IMR-90 (cell line): Measurements from ENCODE around the gene CACNA1D. TPM values are rescaled to one million over a fixed set of nuclear protein-coding genes. Genes with fewer than 3 reads are reported as not detected.

Experiments
- ATAC-seq: fragments of 200-7000 bp; cut with Tn5 transposase; 2 replicates; pipeline ENCODE4 v1.9.1; 2020; ENCODE audit warnings: low read depth, mild to moderate bottlenecking, moderate library complexity
- BruUV-seq: library from RNA; stranded (reverse); fragments of 400-500 nt; replicated peaks from 2 replicates; lab custom pipeline; 2021; lab: Mats Ljungman, UMichigan
- CTCF ChIA-PET: fragments of 300-600 bp; formaldehyde crosslinking; extraction: SDS; loops from one replicate; lab custom pipeline; 2021; ENCODE audit warnings: antibody characterized with exemption; lab: Yijun Ruan, JAX
- POLR2A ChIA-PET: fragments of 300-600 bp; sonication (Branson Sonifier 250); formaldehyde crosslinking; loops from one replicate; lab custom pipeline; 2022; ENCODE audit warnings: antibody characterized with exemption; ENCODE audit not compliant: unreplicated experiment; lab: Charles Lee
- DNase-seq: peaks from one replicate; pipeline ENCODE4 v3.0.0; 2013
- H2AFZ ChIP-seq: replicated peaks from 2 replicates; pipeline ENCODE3; 2013; ENCODE audit warnings: low read length, mild to moderate bottlenecking; ENCODE audit not compliant: poor library complexity
- H2AK5ac ChIP-seq: 2 replicates; pipeline ENCODE4 v1.6.1; 2013; ENCODE audit warnings: low read depth, low read length, inconsistent platforms
- H2AK9ac ChIP-seq: replicated peaks from 2 replicates; pipeline ENCODE3; 2013; ENCODE audit warnings: mild to moderate bottlenecking, low read depth, low read length, moderate library complexity; ENCODE audit not compliant: poor library complexity
- H2BK120ac ChIP-seq: 2 replicates; pipeline ENCODE4 v1.6.1; 2013; ENCODE audit warnings: low read depth, low read length, inconsistent platforms
- H2BK15ac ChIP-seq: 3 replicates; pipeline ENCODE4 v1.6.1; 2013; ENCODE audit warnings: low read depth, low read length, inconsistent platforms
- H2BK20ac ChIP-seq: 2 replicates; pipeline ENCODE4 v1.6.1; 2013; ENCODE audit warnings: low read depth, mild to moderate bottlenecking, inconsistent platforms, low read length, moderate library complexity
- H2BK5ac ChIP-seq: 2 replicates; pipeline ENCODE4 v1.6.1; 2013; ENCODE audit warnings: mild to moderate bottlenecking, low read depth, low read length, inconsistent platforms; ENCODE audit not compliant: poor library complexity, severe bottlenecking
- H3K14ac ChIP-seq: replicated peaks from 2 replicates; pipeline ENCODE4 v1.6.1; 2013; ENCODE audit warnings: low read depth, low read length, inconsistent platforms
- H3K18ac ChIP-seq: 2 replicates; pipeline ENCODE4 v1.6.1; 2013; ENCODE audit warnings: low read depth, low read length, control low read depth
- H3K23ac ChIP-seq: 2 replicates; pipeline ENCODE4 v1.6.1; 2013; ENCODE audit warnings: low read depth, low read length, inconsistent platforms
- H3K27ac ChIP-seq: 2 replicates; pipeline ENCODE4 v1.5.1; 2013; ENCODE audit warnings: mild to moderate bottlenecking, control low read depth, low read length; ENCODE audit not compliant: insufficient read depth
- H3K27me3 ChIP-seq: 2 replicates; pipeline ENCODE4 v1.6.1; 2013; ENCODE audit warnings: low read length; ENCODE audit not compliant: control insufficient read depth, insufficient read depth
- H3K36me3 ChIP-seq: 2 replicates; pipeline ENCODE4 v1.6.1; 2013; ENCODE audit warnings: low read length, mixed read lengths; ENCODE audit not compliant: control insufficient read depth, insufficient read depth
- H3K4ac ChIP-seq: 2 replicates; pipeline ENCODE4 v1.6.1; 2013; ENCODE audit warnings: low read depth, low read length, inconsistent platforms
- H3K4me1 ChIP-seq: 2 replicates; pipeline ENCODE4 v1.6.1; 2013; ENCODE audit warnings: low read length, mixed read lengths; ENCODE audit not compliant: control insufficient read depth, insufficient read depth
- H3K4me2 ChIP-seq: 2 replicates; pipeline ENCODE4 v1.6.1; 2013; ENCODE audit warnings: low read depth, mild to moderate bottlenecking, control low read depth, low read length, moderate library complexity
- H3K4me3 ChIP-seq: 2 replicates; pipeline ENCODE4 v1.5.1; 2013; ENCODE audit warnings: low read depth, mild to moderate bottlenecking, control low read depth, low read length, moderate library complexity; ENCODE audit not compliant: insufficient read depth
- H3K56ac ChIP-seq: 2 replicates; pipeline ENCODE4 v1.6.1; 2013; ENCODE audit warnings: low read length, inconsistent platforms; ENCODE audit not compliant: insufficient read depth; ENCODE audit errors: extremely low read depth
- H3K79me1 ChIP-seq, 2 experiments: 2 replicates each; pipeline ENCODE4 v1.6.1; 2013; ENCODE audit warnings: low read length in 2 of 2, inconsistent platforms in 1 of 2, low read depth in 1 of 2
- H3K9ac ChIP-seq: 2 replicates; pipeline ENCODE4 v1.6.1; 2013; ENCODE audit warnings: low read depth, low read length, control low read depth
- H3K9me1 ChIP-seq: 2 replicates; pipeline ENCODE4 v1.6.1; 2013; ENCODE audit warnings: low read length, inconsistent platforms; ENCODE audit not compliant: insufficient read depth
- H3K9me3 ChIP-seq: 2 replicates; pipeline ENCODE4 v1.6.1; 2013; ENCODE audit warnings: low read length; ENCODE audit not compliant: control insufficient read depth, insufficient read depth
- H4K20me1 ChIP-seq: 2 replicates; pipeline ENCODE4 v1.6.1; 2013; ENCODE audit warnings: low read length, inconsistent platforms; ENCODE audit not compliant: insufficient read depth
- H4K5ac ChIP-seq: 2 replicates; pipeline ENCODE4 v1.6.1; 2013; ENCODE audit warnings: mild to moderate bottlenecking, low read depth, low read length, control low read depth
- H4K8ac ChIP-seq, 2 experiments: 2 replicates each; pipeline ENCODE4 v1.6.1; 2013; ENCODE audit warnings: low read depth in 2 of 2, low read length in 2 of 2, control low read depth in 1 of 2, inconsistent platforms in 1 of 2
- H4K91ac ChIP-seq: 2 replicates; pipeline ENCODE4 v1.6.1; 2013; ENCODE audit warnings: low read depth, low read length, inconsistent platforms; ENCODE audit not compliant: insufficient read depth
- MAFK ChIP-seq: IDR thresholded peaks from 2 replicates; pipeline ENCODE4 v1.6.1; 2012; ENCODE audit warnings: low read depth, low read length, improper control_type of control experiment
- MXI1 ChIP-seq: IDR thresholded peaks from 2 replicates; pipeline ENCODE4 v1.6.1; 2012; ENCODE audit warnings: low read depth, mild to moderate bottlenecking, low read length, moderate library complexity, borderline replicate concordance
- POLR2A ChIP-seq: IDR thresholded peaks from 2 replicates; pipeline ENCODE4 v1.6.1; 2012; ENCODE audit warnings: mild to moderate bottlenecking, low read depth, low read length
- RCOR1 ChIP-seq: IDR thresholded peaks from 2 replicates; pipeline ENCODE4 v1.6.1; 2012; ENCODE audit warnings: mild to moderate bottlenecking, low read length, improper control_type of control experiment; ENCODE audit not compliant: insufficient replicate concordance
- WGBS, 2 experiments: methylation state at CpG; one replicate each; pipeline versions ENCODE4 v1.1.5 to v1.1.7; 2013; ENCODE audit warnings: missing lambda C conversion rate in 2 of 2; ENCODE audit not compliant: insufficient read length in 1 of 2; ENCODE audit errors: extremely low coverage in 2 of 2; 5-methylcytosine and 5-hydroxymethylcytosine counted together
- dilution Hi-C: fragments of 300-500 bp; cut with HindIII; formaldehyde crosslinking; loops from one replicate; pipeline ENCODE4 v1.14.3; 2018; ENCODE audit warnings: low sequenced_read_pairs; ENCODE audit not compliant: unreplicated experiment
- in situ Hi-C: fragments of 300-500 bp; cut with MboI; formaldehyde crosslinking; loops from 3 replicates; pipeline ENCODE4 v1.14.3; 2019; ENCODE audit warnings: low sequenced_read_pairs, inconsistent platforms, mixed read lengths
- intact Hi-C: fragments of 100-400 bp; cut with micrococcal nuclease; formaldehyde crosslinking; loops from 2 replicates; pipeline ENCODE4 v1.10.0; 2022
- polyA plus RNA-seq, 3 experiments: library from polyadenylated mRNA; depleted of rRNA; stranded (reverse); fragments of >200 nt; gene quantifications; 2 replicates each; pipeline ENCODE4 v1.2.3, GENCODE V29; 2012; ENCODE audit warnings: low replicate concordance in 1 of 3
- total RNA-seq: library from RNA; depleted of rRNA; stranded (reverse); fragments of >200 nt; gene quantifications from 2 replicates; pipeline ENCODE4 v1.2.3, GENCODE V29; 2012
- TF ChIP-seq, protein P1 (sequence below): fragments of 150-350 bp; IDR thresholded peaks from 2 replicates; pipeline ENCODE4 v1.6.1; 2016; ENCODE audit warnings: low read depth, mild to moderate bottlenecking, low read length, moderate library complexity, borderline replicate concordance
- TF ChIP-seq, protein P2 (sequence below): fragments of 150-350 bp; IDR thresholded peaks from 2 replicates; pipeline ENCODE4 v1.6.1; 2017; ENCODE audit warnings: mild to moderate bottlenecking, antibody characterized with exemption, low read length, low read depth
- TF ChIP-seq, protein P3 (sequence below): conservative IDR thresholded peaks from 2 replicates; pipeline ENCODE4 v1.5.1; 2012; ENCODE audit warnings: mild to moderate bottlenecking, low read depth, low read length, improper control_type of control experiment

Gene CACNA1D
- total and polyA plus RNA-seq, 2 of the 4 experiments (the other 2 are of a cell fraction): 0.07 TPM; not detected in 1

DNA sequence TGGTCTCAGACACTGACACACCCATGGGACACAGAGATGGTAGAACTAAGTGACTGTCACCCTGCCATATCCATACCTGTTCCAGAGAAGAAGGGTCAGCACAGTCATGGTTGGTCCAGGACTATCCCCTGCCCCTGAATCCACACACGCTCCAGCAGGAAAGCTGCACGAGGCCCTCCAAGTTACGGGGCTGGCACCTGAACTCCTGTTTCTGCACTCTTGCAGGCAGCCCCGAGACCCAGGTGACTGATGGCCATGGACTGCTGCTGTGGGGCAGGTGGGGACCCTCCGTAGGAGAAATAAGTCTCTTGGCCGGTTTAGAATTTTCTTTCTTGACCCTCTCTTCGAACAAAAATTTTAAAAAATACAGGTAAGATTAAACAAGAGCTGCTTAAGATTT lies 321.2 kb downstream of the CACNA1D start:
- H3K18ac ChIP-seq: no peak overlapping the region
- H3K23ac ChIP-seq: no peak overlapping the region
- BruUV-seq: no TSS peak
- TF ChIP-seq, protein P1, sequence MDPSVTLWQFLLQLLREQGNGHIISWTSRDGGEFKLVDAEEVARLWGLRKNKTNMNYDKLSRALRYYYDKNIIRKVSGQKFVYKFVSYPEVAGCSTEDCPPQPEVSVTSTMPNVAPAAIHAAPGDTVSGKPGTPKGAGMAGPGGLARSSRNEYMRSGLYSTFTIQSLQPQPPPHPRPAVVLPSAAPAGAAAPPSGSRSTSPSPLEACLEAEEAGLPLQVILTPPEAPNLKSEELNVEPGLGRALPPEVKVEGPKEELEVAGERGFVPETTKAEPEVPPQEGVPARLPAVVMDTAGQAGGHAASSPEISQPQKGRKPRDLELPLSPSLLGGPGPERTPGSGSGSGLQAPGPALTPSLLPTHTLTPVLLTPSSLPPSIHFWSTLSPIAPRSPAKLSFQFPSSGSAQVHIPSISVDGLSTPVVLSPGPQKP: no peak
- TF ChIP-seq, protein P2, sequence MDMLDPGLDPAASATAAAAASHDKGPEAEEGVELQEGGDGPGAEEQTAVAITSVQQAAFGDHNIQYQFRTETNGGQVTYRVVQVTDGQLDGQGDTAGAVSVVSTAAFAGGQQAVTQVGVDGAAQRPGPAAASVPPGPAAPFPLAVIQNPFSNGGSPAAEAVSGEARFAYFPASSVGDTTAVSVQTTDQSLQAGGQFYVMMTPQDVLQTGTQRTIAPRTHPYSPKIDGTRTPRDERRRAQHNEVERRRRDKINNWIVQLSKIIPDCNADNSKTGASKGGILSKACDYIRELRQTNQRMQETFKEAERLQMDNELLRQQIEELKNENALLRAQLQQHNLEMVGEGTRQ: no peak
- TF ChIP-seq MXI1 (no peak), POLR2A (no peak), MAFK (no peak), RCOR1 (no peak)
- TF ChIP-seq, protein P3, sequence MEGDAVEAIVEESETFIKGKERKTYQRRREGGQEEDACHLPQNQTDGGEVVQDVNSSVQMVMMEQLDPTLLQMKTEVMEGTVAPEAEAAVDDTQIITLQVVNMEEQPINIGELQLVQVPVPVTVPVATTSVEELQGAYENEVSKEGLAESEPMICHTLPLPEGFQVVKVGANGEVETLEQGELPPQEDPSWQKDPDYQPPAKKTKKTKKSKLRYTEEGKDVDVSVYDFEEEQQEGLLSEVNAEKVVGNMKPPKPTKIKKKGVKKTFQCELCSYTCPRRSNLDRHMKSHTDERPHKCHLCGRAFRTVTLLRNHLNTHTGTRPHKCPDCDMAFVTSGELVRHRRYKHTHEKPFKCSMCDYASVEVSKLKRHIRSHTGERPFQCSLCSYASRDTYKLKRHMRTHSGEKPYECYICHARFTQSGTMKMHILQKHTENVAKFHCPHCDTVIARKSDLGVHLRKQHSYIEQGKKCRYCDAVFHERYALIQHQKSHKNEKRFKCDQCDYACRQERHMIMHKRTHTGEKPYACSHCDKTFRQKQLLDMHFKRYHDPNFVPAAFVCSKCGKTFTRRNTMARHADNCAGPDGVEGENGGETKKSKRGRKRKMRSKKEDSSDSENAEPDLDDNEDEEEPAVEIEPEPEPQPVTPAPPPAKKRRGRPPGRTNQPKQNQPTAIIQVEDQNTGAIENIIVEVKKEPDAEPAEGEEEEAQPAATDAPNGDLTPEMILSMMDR: no peak
- dilution Hi-C loops (no loop called here), intact Hi-C loops (no loop called here), in situ Hi-C loops (no loop called here)
- ATAC-seq (no peak), DNase-seq (no peak)
- no peak overlapping the region for H3K4ac ChIP-seq
- no CpG with 5 or more reads among the region's 7 CpGs for WGBS, 2 experiments
- no peak overlapping the region for H2BK15ac ChIP-seq
- peak overlapping the region; percentile 32 for H2AFZ ChIP-seq
- no peaks in the 10 kb centered on the region for H3K9me1 ChIP-seq
- H3K14ac ChIP-seq: no peak overlapping the region
- no peak overlapping the region for H4K91ac ChIP-seq
- no peaks in the 10 kb centered on the region for H3K9me3 ChIP-seq
- H2AK5ac ChIP-seq: no peak overlapping the region
- H3K27ac ChIP-seq: no peak overlapping the region
- POLR2A ChIA-PET: no interaction called here
- H2AK9ac ChIP-seq: no peak overlapping the region
- H4K5ac ChIP-seq: no peak overlapping the region
- no peak overlapping the region for H3K9ac ChIP-seq
- no peaks in the 10 kb centered on the region for H3K4me1 ChIP-seq
- H3K36me3 ChIP-seq: no peaks in the 10 kb centered on the region
- H2BK120ac ChIP-seq: no peak overlapping the region
- no peaks in the 10 kb centered on the region for H3K79me1 ChIP-seq
- no peak overlapping the region for H3K56ac ChIP-seq
- no peak overlapping the region for H4K8ac ChIP-seq
- H3K4me3 ChIP-seq: no peak overlapping the region
- H3K4me2 ChIP-seq: no peak overlapping the region
- CTCF ChIA-PET: no interaction called here
- H2BK5ac ChIP-seq: no peak overlapping the region
- H4K20me1 ChIP-seq: no peaks in the 10 kb centered on the region
- peaks cover 11% of the 10 kb centered on the region for H3K27me3 ChIP-seq
- no peak overlapping the region for H2BK20ac ChIP-seq
